Mesothelial cell of epicardium (in vitro differentiated cells): ENCODE measurements around the gene TUBB1. TPM values are rescaled to one million over a fixed set of nuclear protein-coding genes. Genes with fewer than 3 reads are reported as not detected.
"Not testable (repeated sequence)": the region's sequence is repeated elsewhere in the genome, so short reads cannot be mapped to it uniquely, and the experiment has no call there.

ENCODE experiments used
- DNase-seq, 2 experiments: peaks; one replicate each; pipeline ENCODE4 v3.0.0; 2021; ENCODE audit warnings: low spot score in 2 of 2; ENCODE audit not compliant: unreplicated experiment in 2 of 2
- H3K27ac Mint-ChIP-seq: 2 replicates; pipeline ENCODE4 v1.8.0; 2021; ENCODE audit warnings: mixed read lengths
- H3K27me3 Mint-ChIP-seq: 2 replicates; pipeline ENCODE4 v1.8.0; 2021; ENCODE audit warnings: low read depth, mixed read lengths
- H3K36me3 Mint-ChIP-seq: 2 replicates; pipeline ENCODE4 v1.8.0; 2021; ENCODE audit warnings: mixed read lengths
- H3K4me1 Mint-ChIP-seq: 2 replicates; pipeline ENCODE4 v1.8.0; 2021; ENCODE audit warnings: mixed read lengths
- H3K4me3 Mint-ChIP-seq: 2 replicates; pipeline ENCODE4 v1.8.0; 2021; ENCODE audit warnings: mild to moderate bottlenecking, moderate library complexity, mixed read lengths
- H3K9me3 Mint-ChIP-seq: 2 replicates; pipeline ENCODE4 v1.8.0; 2021; ENCODE audit warnings: mixed read lengths
- CTCF ChIP-seq: fragments of 200-600 bp; sonication (generic); IDR thresholded peaks from one replicate; pipeline ENCODE4 v1.5.0; 2021; ENCODE audit warnings: antibody characterized with exemption; ENCODE audit not compliant: unreplicated experiment
- total RNA-seq: library from RNA; stranded (reverse); gene quantifications from 3 replicates; pipeline ENCODE4 v1.2.1, GENCODE V29; 2021

TUBB1 gene
- total RNA-seq, 1 donor from 2014 or later = not detected

GRCh38 chr20:59010321-59010994, 8.8 kb upstream of the TUBB1 start:
- no peak overlapping the region for H3K4me3 Mint-ChIP-seq
- H3K4me1 Mint-ChIP-seq = peaks cover 31% of the 10 kb centered on the region
- H3K27ac Mint-ChIP-seq = peak overlapping the region; percentile 77
- H3K9me3 Mint-ChIP-seq = no peaks in the 10 kb centered on the region
- H3K36me3 Mint-ChIP-seq = no peaks in the 10 kb centered on the region
- no peak for TF ChIP-seq CTCF
- DNase-seq = peak in 1 of 2 experiments; percentile 29
- H3K27me3 Mint-ChIP-seq = no peaks in the 10 kb centered on the region

GRCh38 chr20:59010995-59011873, 8.0 kb upstream of the TUBB1 start:
- H3K4me1 Mint-ChIP-seq = peaks cover 28% of the 10 kb centered on the region
- TF ChIP-seq CTCF = no peak
- no peaks in the 10 kb centered on the region for H3K36me3 Mint-ChIP-seq
- H3K4me3 Mint-ChIP-seq = no peak overlapping the region
- DNase-seq = peak in 1 of 2 experiments; percentile 38
- H3K27ac Mint-ChIP-seq = peak overlapping the region; percentile 77
- H3K9me3 Mint-ChIP-seq = no peaks in the 10 kb centered on the region
- no peaks in the 10 kb centered on the region for H3K27me3 Mint-ChIP-seq

GRCh38 chr20:59011874-59012157, 7.4 kb upstream of the TUBB1 start:
- H3K4me1 Mint-ChIP-seq = peaks cover 33% of the 10 kb centered on the region
- not testable (repeated sequence) for H3K27ac Mint-ChIP-seq, H3K9me3 Mint-ChIP-seq, H3K4me3 Mint-ChIP-seq, H3K36me3 Mint-ChIP-seq, H3K27me3 Mint-ChIP-seq, DNase-seq

GRCh38 chr20:59013031-59013951, 5.9 kb upstream of the TUBB1 start:
- Mint-ChIP-seq H3K4me3 (no peak overlapping the region), H3K9me3 (no peaks in the 10 kb centered on the region), H3K4me1 (peaks cover 35% of the 10 kb centered on the region), H3K27ac (no peak overlapping the region), H3K27me3 (no peaks in the 10 kb centered on the region), H3K36me3 (no peaks in the 10 kb centered on the region)
- TF ChIP-seq CTCF = no peak
- DNase-seq = peak in 1 of 2 experiments; percentile 26

GRCh38 chr20:59013959-59014608, 5.1 kb upstream of the TUBB1 start:
- H3K4me1 Mint-ChIP-seq = peaks cover 35% of the 10 kb centered on the region
- DNase-seq = peak in 1 of 2 experiments; percentile 20

More at GRCh38 chr20:59013959-59014608, 5.1 kb upstream of the TUBB1 start:
- H3K9me3 Mint-ChIP-seq = no peaks in the 10 kb centered on the region
- no peak overlapping the region for H3K4me3 Mint-ChIP-seq
- H3K36me3 Mint-ChIP-seq = no peaks in the 10 kb centered on the region
- no peaks in the 10 kb centered on the region for H3K27me3 Mint-ChIP-seq
- TF ChIP-seq CTCF = no peak
- H3K27ac Mint-ChIP-seq = no peak overlapping the region
